Progenitor cell of endocrine pancreas (in vitro differentiated cells): Measurements from ENCODE around the gene CAPN13. TPM values are rescaled to one million over a fixed set of nuclear protein-coding genes. Genes with fewer than 3 reads are reported as not detected.
A peak's percentile ranks its signal among the peaks of the same experiment; 100 is the strongest.

Experiments
- DNase-seq: peaks from one replicate; pipeline ENCODE4 v3.0.0; 2021; ENCODE audit warnings: low spot score; ENCODE audit not compliant: unreplicated experiment
- H3K27ac Mint-ChIP-seq: 2 replicates; pipeline ENCODE4 v1.8.0; 2021; ENCODE audit warnings: mild to moderate bottlenecking, moderate library complexity, mixed read lengths
- H3K27me3 Mint-ChIP-seq: 2 replicates; pipeline ENCODE4 v1.8.0; 2021; ENCODE audit warnings: mixed read lengths
- H3K36me3 Mint-ChIP-seq: 2 replicates; pipeline ENCODE4 v1.8.0; 2022; ENCODE audit warnings: mixed read lengths; ENCODE audit not compliant: insufficient read depth
- H3K4me1 Mint-ChIP-seq: 2 replicates; pipeline ENCODE4 v1.8.0; 2021; ENCODE audit warnings: low read depth, mixed read lengths
- H3K4me3 Mint-ChIP-seq: 2 replicates; pipeline ENCODE4 v1.8.0; 2021; ENCODE audit warnings: low read depth, mild to moderate bottlenecking, moderate library complexity, mixed read lengths
- H3K9me3 Mint-ChIP-seq: 2 replicates; pipeline ENCODE4 v1.8.0; 2021; ENCODE audit warnings: low read depth, mixed read lengths
- total RNA-seq: library from RNA; stranded (reverse); gene quantifications from 2 replicates; pipeline ENCODE4 v1.2.1, GENCODE V29; 2021
- TF ChIP-seq, protein P1 (sequence below): fragments of 200-600 bp; sonication (generic); IDR thresholded peaks from one replicate; pipeline ENCODE4 v1.5.0; 2021; ENCODE audit warnings: antibody characterized with exemption, mild to moderate bottlenecking; ENCODE audit not compliant: unreplicated experiment

The CAPN13 gene
- total RNA-seq, 1 donor from 2014 or later: 19.0 TPM

DNA sequence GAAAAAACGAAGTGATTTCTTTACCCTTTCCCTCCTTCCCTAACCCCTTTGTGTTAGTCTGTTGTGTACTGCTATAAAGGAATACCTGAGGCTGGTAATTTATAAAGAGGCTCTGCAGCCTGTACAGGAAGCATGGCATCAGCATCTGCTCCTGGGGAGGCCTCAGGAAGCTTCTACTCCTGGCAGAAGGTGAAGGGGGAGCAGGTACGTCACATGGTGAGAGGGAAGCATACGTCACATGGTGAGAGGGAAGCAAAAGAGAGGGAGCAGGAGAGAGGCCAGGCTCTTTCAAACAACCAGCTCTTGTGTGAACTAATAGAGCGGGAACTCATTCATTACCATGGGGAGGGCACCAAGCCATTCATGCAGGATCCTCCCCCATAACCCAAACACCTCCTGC, 126.2 kb downstream of the CAPN13 start:
- no peak for DNase-seq

DNA sequence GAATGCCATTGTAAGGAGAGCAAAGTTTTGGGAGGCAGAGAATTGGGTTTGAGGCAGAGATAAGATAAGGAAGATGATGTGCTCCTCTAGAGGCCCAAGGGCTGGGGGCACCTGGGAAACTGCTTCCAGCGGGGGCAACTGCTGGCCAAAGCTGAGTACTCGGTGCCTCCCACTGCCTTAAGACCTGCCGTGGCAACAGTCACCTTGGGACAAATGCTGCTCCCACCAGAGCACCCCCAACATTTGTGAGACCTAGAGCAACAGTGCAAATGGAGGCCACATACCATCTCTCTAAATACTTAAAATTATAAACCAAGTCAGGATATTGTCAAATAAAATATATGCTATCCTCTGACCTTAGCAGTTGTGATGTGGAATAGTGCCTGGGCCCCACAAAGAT, 127.1 kb downstream of the CAPN13 start:
- no peak for DNase-seq
- peaks cover 8% of the 10 kb centered on the region for H3K27me3 Mint-ChIP-seq

More for the DNA sequence above, 126.2 kb downstream of the CAPN13 start:
- Mint-ChIP-seq H3K36me3 (no peaks in the 10 kb centered on the region), H3K27ac (no peak overlapping the region), H3K27me3 (peaks cover 8% of the 10 kb centered on the region), H3K9me3 (no peaks in the 10 kb centered on the region), H3K4me3 (no peak overlapping the region), H3K4me1 (peaks cover 8% of the 10 kb centered on the region)
- TF ChIP-seq, protein P1, sequence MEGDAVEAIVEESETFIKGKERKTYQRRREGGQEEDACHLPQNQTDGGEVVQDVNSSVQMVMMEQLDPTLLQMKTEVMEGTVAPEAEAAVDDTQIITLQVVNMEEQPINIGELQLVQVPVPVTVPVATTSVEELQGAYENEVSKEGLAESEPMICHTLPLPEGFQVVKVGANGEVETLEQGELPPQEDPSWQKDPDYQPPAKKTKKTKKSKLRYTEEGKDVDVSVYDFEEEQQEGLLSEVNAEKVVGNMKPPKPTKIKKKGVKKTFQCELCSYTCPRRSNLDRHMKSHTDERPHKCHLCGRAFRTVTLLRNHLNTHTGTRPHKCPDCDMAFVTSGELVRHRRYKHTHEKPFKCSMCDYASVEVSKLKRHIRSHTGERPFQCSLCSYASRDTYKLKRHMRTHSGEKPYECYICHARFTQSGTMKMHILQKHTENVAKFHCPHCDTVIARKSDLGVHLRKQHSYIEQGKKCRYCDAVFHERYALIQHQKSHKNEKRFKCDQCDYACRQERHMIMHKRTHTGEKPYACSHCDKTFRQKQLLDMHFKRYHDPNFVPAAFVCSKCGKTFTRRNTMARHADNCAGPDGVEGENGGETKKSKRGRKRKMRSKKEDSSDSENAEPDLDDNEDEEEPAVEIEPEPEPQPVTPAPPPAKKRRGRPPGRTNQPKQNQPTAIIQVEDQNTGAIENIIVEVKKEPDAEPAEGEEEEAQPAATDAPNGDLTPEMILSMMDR: no peak

DNA sequence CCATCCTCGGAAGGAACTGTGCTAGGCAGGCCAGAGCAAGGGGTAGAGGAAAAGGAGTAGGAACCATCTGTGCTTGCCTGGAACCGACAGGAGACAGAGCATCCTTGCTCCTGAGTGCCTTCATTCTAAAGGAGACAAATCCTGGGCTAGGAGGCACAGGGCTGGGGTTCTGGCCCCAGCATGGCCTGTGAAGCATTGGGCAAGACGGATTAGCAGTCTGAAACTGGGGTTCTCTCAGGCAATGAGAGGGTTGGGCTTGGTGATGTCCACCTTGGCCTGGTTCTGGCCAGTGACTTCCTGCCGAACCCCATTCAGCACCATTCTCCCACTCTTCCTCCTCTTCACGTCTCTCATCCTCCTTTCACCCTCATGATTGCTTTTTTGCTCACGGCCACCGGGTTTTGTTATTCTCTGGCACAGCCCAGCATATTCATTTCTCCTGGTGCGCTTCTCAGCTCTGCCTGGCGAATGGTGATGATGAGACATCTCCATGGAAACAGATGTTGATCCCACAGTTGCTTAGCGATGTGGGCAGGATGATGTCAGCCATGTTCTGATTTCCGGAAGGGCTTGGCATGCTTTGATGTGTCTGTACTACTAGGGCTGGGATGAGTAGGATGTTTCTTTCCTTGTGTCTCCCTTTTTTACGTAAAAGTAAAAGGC, 127.7 kb downstream of the CAPN13 start:
- TF ChIP-seq, protein P1: no peak
- no peak for DNase-seq
- Mint-ChIP-seq H3K27ac (no peak overlapping the region), H3K36me3 (no peaks in the 10 kb centered on the region), H3K4me1 (peaks cover 1% of the 10 kb centered on the region), H3K9me3 (no peaks in the 10 kb centered on the region), H3K27me3 (peaks cover 8% of the 10 kb centered on the region), H3K4me3 (no peak overlapping the region)

More for the DNA sequence above, 127.1 kb downstream of the CAPN13 start:
- Mint-ChIP-seq H3K27ac (no peak overlapping the region), H3K9me3 (no peaks in the 10 kb centered on the region), H3K4me1 (peaks cover 1% of the 10 kb centered on the region), H3K36me3 (no peaks in the 10 kb centered on the region), H3K4me3 (no peak overlapping the region)
- TF ChIP-seq, protein P1: no peak

DNA sequence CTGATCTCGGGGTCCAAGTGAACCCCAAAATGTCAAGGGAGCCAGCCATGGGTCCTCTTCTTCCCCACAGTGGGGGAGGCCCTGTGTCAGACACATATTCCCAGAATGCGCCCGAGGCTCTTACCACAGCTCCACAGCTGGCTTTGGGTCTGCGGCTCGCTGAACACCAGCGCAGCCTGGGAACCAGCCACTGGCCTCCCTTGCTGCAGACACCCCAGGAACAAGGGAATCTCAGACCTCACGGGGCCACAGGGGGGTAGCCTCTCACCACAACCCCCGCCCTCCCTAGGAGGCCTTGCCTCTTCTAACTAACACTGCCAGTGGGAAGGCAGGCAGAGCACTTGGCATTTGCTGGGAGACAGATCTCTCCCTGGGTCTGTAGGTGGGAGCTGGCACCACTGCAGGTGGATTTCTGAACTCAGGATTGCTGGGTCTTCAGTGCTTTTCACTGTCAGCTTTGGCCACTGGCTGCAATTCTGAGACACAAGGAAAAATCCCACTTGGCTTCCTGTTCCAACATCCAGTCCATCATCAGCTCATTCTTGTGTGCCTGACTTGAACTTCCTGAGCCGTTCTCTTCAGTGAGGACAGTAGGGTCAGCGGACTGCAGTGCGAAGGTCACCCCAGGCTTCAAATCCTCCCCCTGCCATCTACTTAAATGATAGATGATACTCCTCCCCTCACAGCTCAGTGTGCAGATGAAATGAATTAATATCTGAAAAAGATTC, 128.7 kb downstream of the CAPN13 start:
- Mint-ChIP-seq H3K27ac (no peak overlapping the region), H3K4me3 (no peak overlapping the region), H3K27me3 (peaks cover 8% of the 10 kb centered on the region)

DNA sequence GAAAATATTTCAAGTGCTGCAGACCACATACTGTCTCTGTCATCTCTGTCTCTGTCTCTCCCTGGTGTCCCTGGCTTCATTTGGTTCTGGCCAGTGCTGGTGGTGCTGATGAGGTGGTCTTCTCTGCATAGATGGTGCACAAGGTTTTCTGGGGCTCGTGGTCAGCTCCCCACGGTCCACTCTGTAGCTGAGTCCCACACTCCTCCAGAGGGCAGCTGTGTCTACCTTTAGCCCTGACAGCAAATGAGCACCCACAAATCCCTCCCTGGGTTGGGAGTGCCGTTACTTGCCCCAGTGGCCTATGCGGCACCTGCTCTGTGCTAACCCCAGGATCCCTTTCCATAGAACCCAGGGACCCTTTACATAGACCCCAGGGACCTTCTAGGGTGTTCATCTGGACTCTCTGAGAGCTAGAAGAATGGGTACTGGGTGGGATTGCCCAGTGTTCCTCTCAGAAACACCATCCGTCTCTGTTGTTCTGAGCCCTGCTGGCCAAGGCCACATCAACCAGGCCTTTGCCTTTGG, 129.3 kb downstream of the CAPN13 start:
- DNase-seq: no peak
- Mint-ChIP-seq H3K9me3 (no peaks in the 10 kb centered on the region), H3K27ac (peak overlapping the region; percentile 14), H3K27me3 (peaks cover 5% of the 10 kb centered on the region), H3K4me3 (no peak overlapping the region), H3K36me3 (no peaks in the 10 kb centered on the region), H3K4me1 (peaks cover 1% of the 10 kb centered on the region)
- TF ChIP-seq, protein P1: no peak

More for the DNA sequence above, 128.7 kb downstream of the CAPN13 start:
- Mint-ChIP-seq H3K4me1 (peaks cover 1% of the 10 kb centered on the region), H3K36me3 (no peaks in the 10 kb centered on the region), H3K9me3 (no peaks in the 10 kb centered on the region)
- DNase-seq: no peak
- TF ChIP-seq, protein P1: no peak
